GM21447 (cell line): ENCODE results near the gene FAM53A.

Experiments used
- ATAC-seq: cut with Tn5 transposase; IDR thresholded peaks from one replicate; pipeline ENCODE4 v1.9.1; 2021; ENCODE audit not compliant: unreplicated experiment

Gene FAM53A

DNA sequence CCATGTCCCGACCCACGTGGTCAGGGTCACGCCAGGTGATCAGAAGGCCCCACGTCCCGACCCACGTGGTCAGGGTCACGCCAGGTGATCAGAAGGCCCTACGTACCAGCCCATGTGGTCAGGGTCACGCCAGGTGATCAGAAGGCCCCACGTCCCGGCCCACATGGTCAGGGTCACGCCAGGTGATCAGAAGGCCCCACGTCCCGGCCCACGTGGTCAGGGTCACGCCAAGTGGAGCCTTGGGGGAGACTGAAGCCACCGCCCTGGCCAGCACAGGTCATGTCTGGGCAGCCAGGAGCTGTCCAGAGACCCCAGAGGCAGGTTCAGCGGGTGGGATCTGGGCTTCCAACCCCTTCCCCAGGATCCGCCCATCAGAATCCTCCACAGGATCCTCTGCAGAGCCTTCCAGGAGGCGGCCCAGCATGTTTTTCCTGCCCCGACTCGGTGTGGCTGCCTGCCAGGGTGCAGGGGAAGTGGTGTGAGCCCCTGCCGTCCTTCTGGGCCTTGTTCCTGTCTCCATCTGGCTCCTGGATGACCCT is 58.4 kb downstream of the FAM53A start:
- no peak for ATAC-seq

GRCh38 chr4:1624519-1624910 is 59.6 kb downstream of the FAM53A start:
- no peak for ATAC-seq

DNA sequence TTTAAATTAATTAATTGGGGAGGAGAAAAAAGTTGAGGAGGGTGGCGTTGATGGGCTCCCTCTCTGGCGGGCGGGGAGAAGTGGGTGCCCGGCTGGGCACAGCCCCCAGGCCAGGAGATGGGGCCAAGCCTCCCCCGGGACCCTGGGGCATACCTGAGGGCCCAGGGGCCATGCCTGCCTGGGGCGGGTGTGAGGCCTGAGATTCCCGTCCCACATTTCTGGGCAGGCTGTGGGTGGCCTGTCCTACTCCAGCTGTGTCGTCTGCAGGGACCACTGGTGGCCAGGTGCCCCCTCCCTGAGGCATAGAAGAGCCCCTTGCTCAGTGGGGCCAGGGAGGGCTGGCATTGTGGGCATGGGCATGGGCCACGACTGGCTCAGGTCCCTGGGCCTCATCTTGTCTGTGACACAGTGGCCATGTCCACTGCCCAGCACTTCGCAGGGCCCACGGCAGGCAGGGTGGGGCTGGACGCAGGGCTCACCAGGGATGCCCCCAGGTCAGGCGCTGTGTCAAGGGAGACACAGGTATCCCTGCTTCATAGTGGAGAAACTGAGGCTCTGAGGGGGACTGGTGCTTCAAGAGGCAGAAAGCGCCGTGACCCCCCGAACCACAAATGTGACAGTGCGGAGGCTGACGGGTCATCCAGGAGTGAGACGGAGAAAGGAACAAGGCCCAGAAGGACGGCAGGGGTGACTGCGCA is 60.1 kb downstream of the FAM53A start:
- no peak for ATAC-seq

DNA sequence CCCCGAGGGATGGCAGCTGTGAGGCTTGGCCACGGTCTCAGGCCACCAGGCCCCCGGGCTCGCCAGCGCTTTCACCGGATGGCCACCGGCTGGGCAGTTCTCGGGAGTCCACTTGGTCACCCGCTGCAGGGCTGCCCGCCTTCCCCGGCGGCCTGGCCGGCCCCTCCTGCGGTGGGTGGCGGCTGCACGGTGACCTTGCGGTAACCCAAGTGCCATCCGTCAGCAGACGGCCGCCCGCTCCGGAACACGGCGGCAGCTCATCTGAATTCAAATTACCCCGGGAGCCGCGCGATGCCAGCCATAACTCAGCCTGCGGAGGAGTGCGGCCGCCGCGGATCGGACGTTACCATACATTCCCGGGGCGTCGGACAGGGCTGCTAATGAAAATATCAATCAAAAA is 60.7 kb downstream of the FAM53A start:
- no peak for ATAC-seq

DNA sequence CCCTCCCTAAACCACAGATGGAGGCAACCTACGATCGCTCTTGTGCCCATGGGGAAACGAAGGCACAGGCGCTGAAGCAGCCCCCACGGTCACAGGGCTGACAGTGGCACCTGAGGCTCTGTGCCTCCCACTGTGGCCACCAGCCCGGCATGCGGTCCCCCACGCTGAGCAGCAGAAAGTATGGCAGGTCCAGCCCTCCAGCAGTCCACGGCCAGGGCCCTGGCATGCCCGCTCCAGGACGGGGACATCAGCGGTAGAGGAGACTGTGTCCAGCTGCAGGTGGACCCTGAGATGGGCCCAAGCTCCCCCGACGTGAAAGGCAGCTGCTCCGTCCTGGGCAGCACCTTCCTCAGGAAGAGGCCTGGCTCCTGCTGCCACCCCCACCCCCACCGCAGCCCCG is 61.2 kb downstream of the FAM53A start:
- ATAC-seq = no peak

DNA sequence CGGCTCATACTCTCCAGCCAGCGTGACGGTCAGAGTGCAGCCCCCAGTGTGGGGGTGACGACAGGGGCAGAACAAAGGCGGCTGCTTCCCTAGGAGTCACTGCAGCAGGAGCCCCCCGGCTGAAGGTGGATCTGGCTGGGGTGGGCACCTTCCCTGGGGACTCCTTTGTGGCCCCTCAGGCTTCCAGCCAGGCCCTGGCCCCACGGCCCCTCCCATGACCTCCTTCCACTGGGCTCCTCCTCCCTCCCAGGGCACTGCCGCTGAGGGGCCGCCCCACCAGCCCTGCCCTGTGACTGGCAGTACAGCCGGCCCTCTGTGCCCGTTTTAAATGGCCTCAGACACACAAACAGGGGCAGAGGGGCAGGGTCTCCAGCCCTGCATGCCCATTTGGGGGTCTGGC is 61.9 kb downstream of the FAM53A start:
- ATAC-seq = no peak

DNA sequence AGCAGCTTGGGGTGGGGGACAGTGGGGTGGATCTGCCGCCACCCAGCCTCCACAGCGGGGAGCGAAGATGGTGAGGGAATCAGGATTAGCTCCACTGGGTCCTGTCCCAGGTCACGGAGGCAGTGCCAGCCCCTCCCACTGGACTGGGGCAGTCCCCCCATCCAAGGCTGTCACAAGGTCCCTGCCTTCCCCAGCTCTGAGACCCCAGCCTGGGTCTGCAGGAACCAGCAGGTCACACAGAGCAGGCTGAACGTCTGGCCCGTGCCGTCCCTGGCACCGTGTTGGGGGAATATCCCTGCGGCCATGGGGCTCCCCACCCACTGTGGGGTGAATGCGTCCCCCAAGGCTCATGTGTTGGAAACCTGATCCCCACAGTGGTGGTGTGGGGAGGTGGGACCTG is 62.6 kb downstream of the FAM53A start:
- ATAC-seq = no peak

- no peak for ATAC-seq
These were observed 64.9 kb downstream of the FAM53A start for GRCh38 chr4:1619151-1619672.

- ATAC-seq = no peak
These were observed 65.7 kb downstream of the FAM53A start for GRCh38 chr4:1618438-1618837.

DNA sequence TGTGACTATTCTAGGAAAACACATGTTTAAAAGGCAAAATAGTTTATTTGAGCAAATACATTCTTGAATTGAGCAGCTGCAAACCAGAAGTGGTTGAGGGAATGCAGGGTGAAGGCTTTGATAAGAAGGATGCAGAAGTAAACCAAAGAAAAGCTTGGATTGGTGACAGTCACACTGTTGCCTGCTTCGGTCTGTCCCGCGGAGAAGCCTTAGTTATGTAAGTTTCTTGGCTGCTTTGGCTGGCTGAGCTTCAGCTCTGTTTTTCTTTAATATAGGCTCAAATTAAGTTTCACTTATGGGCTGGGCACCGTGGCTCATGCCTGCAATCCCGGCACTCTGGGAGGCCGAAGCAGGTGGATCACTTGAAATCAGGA is 67.6 kb downstream of the FAM53A start:
- ATAC-seq = no peak

DNA sequence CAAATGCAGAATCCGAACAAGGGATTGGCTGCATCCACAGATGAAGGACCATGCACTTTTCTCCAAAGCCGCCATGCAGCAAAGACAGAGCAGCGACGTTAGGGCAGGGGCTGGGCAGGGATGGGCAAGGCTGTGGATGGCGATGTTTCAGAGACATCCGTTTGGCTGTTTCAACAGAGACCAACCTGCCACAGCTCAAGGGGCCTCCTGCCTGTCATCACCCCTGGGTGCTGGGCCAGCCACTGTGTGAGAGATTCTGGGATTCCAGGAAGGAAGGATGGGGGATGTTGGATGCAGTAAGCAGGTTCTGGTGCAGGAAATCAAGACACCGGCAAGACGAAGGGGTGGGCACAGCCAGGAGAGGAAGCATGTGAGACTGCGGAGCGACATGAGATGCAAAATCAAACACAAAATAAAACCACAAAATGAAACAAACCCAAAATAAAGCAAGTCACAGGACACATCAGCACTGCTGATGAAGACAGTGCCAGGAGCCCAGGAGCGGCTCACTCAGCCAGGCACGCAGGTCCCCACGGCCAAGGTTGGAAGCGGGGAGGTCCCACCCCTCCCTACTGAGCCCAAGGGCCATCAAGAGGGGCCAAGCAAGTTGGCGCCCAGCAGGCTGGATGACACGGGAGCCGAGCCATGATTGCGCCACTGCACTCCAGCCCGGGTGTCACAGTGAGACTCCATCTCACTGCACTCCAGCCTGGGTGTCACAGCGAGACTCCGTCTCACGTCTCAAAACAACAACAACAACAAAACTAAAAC is 68.1 kb downstream of the FAM53A start:
- ATAC-seq = no peak

- no peak for ATAC-seq
These were observed 69.1 kb downstream of the FAM53A start for GRCh38 chr4:1614854-1615595.

GRCh38 chr4:1614502-1614853 is 69.6 kb downstream of the FAM53A start:
- no peak for ATAC-seq

DNA sequence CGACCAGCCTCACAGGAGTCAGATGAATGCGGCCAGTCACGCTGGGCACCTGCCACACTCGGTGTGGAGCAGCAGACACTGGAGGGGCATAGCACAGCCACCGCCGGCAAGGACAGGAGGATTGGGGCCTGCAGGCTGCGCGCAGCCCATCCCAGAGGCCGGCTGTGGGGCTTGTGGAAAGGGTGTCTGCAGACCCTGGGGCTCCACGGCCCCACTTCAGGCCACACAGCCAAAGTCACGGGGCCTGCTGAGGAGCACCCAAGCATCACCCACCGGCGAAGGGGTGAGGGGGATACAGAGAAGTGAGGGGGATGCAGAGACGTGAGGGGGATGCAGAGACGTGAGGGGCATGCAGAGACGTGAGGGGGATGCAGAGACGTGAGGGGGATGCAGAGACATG is 70.1 kb downstream of the FAM53A start:
- no peak for ATAC-seq

- no peak for ATAC-seq
These were observed 71.0 kb downstream of the FAM53A start for GRCh38 chr4:1613099-1613495.

GRCh38 chr4:1612278-1613098 is 71.6 kb downstream of the FAM53A start:
- ATAC-seq = no peak

DNA sequence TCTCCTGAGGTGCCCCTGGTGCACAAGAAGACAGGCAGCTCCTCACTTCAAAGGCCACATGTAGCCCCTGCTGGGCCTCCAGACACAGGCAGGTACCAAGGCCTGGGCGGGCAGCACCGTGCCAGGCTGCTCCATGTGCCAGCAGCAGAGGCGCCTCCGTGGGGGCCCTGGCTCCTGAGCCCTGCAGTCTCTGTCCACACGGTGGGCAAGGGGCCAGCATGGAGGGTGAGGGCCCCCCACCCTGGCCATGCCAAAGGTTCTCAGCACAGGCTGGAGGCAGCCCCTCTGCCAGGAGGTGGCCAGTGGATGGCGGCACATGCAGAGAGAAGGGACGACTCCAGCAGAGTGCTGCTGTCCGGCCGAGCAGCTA is 72.6 kb downstream of the FAM53A start:
- no peak for ATAC-seq

GRCh38 chr4:1610791-1611500 is 73.2 kb downstream of the FAM53A start:
- ATAC-seq = no peak

- no peak for ATAC-seq
These were observed 74.0 kb downstream of the FAM53A start for GRCh38 chr4:1609901-1610790.
